SH-SY5Y (cell line): ENCODE measurements around the gene SFRP4.

Source experiments
- GATA2 ChIP-seq: IDR thresholded peaks from 2 replicates; pipeline ENCODE4 v1.6.1; 2011; ENCODE audit warnings: mild to moderate bottlenecking, low read depth, low read length
- GATA3 ChIP-seq: IDR thresholded peaks from 2 replicates; pipeline ENCODE4 v1.6.1; 2011; ENCODE audit warnings: low read depth, mild to moderate bottlenecking, low read length, moderate library complexity

DNA sequence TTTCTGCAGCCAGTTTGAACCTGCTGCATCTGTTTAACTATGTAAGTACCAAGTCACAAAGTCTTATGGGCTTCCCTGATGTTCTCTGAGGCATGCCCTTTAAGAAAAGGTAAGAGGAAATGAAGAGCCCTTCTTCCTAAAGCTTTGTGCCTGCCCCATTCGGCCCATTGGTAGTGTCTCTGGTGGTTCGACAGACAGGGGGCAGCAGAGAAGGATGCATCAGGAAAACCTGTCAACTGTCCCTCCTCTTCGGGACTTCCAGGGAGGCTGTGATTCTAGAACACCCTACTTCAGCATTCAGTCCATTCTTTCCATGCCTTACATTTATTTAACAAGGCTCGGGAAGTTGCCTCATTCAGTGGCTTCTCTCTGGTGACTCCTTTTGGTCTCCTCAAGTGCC lies 1.9 kb upstream of the SFRP4 start:
- TF ChIP-seq GATA2 (no peak), GATA3 (no peak)
